HG03558 (cell line): ENCODE data around the gene AKAP13.
A peak's percentile ranks its signal among the peaks of the same experiment; 100 is the strongest.

ENCODE experiments used
- ATAC-seq: cut with Tn5 transposase; IDR thresholded peaks from one replicate; pipeline ENCODE4 v1.9.1; 2021; ENCODE audit warnings: moderate number of reproducible peaks; ENCODE audit not compliant: unreplicated experiment; ENCODE audit errors: extremely low read depth

The AKAP13 gene

DNA sequence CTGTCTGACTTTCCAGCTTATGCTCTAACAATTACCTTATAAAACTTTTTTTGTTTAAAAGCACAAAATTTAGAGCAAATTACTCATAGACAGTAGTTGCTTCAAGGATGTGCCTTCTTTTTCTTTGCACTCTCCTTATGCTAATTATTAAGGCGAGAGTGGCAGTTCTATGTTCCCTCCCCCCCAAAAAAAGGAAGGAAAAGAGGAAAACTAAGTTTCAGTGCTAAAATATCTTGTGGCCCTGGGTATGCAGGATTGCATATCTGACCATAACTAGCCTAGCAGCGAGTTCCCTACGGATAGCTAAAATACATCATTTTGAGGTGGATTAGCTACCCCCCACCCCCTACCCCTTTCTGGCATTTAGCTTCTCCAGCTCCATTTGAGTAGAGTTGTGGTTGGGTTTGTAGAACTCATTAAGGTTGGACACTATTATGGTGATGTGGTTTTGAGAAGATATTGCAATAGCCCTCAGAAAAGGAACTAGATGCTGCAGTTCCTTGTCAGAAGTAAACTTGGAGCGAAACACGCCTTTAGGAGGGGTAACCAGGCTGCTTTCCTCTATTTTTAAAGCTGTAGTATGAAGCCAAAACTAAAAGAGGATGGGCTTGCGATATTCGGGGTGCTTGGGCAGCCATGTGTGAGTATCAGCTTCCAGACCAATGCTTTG lies 174.6 kb downstream of the AKAP13 start:
- no peak for ATAC-seq

DNA sequence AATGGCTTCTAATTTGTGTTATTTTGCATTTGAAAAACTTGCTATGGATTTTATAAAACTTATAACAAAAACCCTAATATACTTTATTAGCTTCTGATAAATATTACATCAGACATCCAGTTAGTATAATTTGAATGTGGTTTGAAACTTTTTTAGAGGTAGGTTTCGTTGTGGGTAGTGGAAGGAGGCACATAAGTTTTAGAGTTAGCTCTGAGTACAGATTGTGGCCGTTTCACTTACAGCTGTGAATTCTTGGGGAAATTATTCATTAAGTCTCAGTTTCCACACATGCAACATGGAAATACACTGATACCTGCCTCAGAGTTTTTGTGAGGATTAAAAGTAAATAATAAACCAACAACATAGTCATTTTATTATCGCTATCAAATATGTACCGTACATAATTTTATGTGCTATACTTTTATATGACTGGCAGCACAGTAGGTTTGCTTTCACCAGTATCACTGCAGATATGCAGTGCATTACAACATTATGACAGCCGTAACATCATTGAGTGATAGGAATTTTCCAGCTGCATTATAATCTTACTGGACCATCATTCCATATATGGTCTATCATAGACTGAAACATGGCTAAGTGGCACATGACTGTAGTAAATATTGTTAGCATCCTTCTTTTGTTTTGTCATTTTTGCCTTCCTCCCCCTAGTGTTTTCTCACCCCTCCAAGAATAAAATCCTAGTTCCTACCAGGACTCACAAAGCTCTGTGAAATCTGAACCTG lies 175.6 kb downstream of the AKAP13 start:
- ATAC-seq, result no peak

DNA sequence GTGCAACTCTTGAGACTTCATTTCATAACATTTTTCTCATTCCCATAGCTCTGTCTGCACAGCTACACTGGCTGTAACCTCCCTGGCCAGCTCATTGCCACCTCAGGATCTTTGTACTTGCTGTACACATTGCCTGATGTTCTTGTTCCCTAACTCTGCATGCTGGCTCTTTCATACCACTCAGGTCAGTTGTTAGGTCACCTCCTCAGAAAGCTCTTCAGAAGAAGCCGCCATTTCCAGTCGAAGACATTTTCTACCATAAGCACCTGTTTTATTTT lies 176.2 kb downstream of the AKAP13 start:
- no peak for ATAC-seq

DNA sequence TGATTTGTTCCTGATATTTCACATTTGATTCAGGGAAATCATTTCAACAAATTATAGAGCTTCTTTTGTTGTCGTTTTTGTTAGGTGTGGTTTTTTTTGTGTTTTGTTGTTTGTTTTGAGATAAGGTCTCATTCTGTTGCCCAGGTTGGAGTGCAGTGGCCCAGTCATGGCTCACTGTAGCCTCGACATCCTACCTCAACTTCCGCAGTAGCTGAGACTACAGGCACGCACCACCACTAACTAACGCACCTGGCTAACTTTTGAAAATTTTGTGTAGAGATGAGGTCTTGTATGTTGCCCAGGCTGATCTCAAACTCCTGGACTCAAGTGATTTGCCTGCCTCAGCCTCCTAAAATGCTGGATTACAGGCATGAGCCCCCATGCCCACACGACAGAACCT lies 177.0 kb downstream of the AKAP13 start:
- no peak for ATAC-seq

DNA sequence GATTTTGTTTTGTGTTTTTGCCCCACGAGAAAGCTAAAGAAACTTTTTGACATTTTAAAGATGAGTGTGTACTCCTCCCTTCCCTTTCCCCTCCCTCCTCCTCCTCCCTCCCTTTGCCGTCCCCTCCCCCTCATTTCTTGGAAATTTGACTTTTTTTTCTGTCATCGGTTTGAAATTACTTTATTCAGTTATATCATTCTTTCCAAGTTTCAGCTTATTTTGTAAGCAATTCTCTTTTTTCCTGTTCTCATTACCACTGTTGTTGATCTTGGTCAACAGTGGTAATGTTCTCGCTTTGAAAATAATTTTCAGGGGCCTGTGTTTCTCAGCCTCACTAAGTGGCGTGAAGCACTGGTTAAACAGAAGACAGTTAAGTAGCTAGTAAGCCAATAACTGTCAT lies 178.4 kb downstream of the AKAP13 start:
- no peak for ATAC-seq

DNA sequence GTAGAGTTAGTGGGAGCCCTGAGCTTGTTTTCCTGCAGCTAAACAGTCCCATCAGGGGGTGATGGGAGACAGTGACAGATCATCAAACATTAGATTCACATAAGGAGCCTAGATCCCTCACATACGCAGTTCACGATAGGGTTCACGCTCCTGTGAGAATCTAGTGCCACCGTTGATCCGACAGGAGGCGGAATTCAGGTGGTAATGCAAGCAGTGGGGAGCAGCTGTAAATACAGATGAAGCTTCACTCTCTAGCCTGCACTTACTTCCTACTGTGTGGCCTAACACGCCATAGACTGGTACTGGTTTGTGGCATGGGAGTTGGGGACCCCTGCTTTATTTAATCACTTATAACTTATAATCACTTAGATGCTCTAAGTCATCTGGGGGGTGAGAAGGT lies 179.1 kb downstream of the AKAP13 start:
- no peak for ATAC-seq

DNA sequence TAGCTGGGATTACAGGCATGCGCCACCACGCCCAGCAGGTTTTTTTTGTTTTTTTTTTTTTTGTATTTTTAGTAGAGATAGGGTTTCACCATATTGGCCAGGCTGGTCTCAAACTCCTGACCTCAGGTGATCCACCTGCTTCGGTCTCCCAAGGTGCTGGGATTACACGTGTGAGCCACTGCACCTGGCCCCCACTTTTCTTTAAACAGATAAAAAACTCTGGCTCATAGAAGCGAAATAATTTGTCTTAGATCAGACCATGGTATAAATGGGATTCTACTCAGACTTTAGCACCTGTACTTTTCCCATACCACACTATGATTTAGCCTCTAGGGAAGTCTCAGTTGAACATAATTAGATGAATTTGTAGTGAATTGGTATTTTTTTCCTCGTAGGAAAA lies 182.4 kb downstream of the AKAP13 start:
- no peak for ATAC-seq

DNA sequence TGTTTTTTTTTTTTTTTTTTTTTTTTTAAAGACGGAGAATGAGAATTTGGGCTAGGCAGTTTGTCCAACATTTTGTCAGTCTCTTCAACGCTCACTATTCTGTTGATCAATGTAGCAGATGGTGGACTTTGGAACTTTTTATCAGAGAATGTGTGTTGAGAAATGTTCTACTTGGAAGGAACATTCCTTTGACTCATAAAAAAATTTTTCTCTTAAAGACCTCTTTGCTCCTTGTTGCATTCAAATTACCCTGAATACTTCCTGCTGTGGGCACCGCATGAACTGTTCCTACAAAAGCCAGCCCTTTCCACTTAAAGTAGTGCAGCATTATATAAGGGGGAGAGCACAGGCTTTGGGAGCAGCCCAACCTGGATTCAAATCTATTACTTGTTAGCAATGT lies 182.9 kb downstream of the AKAP13 start:
- no peak for ATAC-seq

DNA sequence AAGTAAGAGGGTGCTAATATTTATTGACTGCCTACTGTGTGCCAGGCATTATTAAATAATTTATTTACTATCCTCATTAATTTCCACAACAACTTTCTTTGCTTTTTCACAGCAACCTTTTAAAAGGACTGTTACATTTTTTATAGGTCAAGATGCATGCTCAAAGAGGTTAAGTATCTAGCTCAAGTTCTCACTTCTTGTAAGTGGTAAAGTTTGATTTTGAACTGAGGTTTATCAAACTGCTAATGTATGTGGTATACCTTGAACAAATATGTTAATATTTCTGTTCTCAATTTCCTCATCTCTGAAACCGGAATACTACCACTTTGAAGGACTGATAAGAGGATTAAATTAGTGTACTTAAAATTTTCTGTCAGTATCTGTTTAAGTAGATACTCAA lies 183.3 kb downstream of the AKAP13 start:
- no peak for ATAC-seq

DNA sequence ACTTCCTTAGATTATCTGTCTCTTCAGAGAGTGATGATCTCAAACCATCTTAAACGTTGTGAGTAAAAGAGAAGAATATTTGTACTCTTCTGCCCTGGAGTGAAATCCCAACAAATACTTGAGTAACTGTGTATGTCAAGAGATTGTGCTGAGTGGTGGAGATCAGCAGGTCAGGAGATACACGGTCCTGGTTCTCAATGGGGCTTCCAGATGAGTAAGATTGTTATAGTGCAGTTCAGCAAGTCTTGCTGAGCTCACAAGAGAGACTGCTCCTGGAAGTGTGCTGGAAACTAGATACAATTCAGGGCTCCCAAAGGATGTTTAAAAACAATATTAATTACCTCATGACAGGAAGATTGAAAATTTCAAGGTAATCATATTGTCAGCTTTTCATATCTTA lies 184.3 kb downstream of the AKAP13 start:
- ATAC-seq, result no peak

DNA sequence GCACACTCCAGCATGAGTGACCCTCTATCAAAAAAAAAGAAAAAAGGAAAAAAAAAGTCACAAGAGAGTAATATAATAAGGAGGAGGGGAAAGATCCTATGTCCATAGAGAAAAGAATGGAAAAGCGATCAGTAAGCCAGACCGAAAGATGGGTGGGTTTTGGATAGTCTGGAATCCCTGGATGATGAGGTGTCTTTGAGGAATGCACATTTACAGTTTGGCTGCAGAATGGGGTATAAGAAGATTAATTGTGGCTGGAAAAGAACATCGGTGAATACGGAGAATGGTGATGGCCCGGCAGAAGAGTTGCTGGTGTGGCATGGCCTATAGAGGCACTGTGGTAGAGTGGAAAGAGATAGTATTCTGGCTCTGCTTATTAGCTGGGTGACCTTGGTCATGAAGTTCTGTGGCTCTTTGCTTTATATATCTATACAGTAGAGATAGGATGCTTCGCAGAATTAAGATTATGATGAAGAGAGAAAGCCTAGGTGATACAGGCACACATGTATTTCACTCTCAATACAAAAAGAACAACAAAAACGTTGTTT lies 187.9 kb downstream of the AKAP13 start:
- ATAC-seq, result no peak

DNA sequence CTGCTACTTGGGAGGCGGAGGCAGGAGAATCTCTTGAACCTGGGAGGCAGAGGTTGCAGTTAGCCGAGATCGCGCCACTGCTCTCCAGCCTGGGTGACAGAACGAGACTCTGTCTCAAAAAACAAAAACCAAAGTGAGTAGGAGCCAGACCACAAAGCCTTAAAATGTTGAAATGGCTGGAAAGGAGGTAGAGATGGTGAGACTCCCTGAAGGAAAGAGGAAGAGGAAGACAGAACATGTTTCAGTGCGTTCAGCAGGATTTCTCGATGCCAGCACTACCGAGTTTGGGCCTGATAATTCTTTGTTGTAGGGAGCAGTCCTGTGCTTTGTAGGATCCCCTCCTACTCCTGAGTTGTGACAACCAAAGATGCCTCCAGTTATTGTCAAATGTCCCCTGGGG lies 189.9 kb downstream of the AKAP13 start:
- ATAC-seq, result no peak

DNA sequence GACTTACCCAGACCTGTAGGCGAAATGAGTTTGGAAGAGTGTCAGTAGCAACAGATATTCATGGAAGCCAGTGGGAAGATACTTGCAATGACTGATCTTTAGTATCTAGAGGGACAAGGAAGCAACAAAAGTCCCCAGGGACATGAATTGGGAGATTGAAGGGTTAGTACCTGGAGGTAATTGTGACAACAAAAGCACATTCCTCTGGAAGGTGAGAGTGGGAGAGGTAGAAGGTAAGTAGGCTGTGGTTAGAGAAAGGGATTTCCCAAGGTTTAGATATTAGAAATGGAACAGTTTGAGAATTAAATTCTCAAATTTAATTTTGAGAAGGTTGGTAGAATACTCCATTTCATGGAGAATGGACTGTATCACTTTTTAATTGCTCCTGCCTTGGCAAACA lies 191.4 kb downstream of the AKAP13 start:
- ATAC-seq, result no peak

DNA sequence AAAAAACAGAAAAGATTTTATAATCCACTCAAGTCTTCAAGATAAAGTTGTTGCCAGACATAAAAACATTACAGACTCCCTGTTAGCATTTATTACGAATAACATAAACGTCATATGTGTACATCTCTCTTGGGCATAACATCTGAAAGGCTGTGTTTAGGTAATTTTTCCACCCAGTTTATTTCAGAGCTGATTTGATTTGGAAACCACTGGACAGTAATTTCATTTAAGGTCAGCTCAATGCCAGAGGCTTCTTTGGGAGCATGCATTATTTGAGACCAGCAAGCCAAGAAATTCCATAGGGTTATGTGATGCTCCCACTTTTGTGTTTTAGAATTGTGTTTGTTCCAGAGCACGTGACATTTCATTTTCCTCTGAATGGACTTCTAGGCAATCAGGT lies 196.0 kb downstream of the AKAP13 start:
- ATAC-seq, result no peak

DNA sequence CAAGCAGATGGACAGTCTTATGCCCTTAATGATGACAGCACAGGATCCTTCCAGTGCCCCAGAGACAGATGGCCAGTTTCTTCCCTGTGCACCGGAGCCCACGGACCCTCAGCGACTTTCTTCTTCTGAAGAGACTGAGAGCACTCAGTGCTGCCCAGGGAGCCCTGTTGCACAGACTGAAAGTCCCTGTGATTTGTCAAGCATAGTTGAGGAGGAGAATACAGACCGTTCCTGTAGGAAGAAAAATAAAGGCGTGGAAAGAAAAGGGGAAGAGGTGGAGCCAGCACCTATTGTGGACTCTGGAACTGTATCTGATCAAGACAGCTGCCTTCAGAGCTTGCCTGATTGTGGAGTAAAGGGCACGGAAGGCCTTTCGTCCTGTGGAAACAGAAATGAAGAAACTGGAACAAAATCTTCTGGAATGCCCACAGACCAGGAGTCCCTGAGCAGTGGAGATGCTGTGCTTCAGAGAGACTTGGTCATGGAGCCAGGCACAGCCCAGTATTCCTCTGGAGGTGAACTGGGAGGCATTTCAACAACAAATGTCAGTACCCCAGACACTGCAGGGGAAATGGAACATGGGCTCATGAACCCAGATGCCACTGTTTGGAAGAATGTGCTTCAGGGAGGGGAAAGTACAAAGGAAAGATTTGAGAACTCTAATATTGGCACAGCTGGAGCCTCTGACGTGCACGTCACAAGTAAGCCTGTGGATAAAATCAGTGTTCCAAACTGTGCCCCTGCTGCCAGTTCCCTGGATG lies 198.7 kb downstream of the AKAP13 start:
- no peak for ATAC-seq

DNA sequence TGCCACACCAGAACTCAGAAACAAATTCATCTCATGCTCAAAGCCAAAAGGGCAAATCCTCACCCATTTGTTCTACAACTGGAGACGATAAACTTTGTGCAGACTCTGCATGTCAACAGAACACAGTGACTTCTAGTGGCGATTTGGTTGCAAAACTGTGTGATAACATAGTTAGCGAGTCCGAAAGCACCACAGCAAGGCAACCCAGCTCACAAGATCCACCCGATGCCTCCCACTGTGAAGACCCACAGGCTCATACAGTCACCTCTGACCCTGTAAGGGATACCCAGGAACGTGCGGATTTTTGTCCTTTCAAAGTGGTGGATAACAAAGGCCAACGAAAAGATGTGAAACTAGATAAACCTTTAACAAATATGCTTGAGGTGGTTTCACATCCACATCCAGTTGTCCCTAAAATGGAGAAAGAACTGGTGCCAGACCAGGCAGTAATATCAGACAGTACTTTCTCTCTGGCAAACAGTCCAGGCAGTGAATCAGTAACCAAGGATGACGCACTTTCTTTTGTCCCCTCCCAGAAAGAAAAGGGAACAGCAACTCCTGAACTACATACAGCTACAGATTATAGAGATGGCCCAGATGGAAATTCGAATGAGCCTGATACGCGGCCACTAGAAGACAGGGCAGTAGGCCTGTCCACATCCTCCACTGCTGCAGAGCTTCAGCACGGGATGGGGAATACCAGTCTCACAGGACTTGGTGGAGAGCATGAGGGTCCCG lies 199.7 kb downstream of the AKAP13 start:
- no peak for ATAC-seq

DNA sequence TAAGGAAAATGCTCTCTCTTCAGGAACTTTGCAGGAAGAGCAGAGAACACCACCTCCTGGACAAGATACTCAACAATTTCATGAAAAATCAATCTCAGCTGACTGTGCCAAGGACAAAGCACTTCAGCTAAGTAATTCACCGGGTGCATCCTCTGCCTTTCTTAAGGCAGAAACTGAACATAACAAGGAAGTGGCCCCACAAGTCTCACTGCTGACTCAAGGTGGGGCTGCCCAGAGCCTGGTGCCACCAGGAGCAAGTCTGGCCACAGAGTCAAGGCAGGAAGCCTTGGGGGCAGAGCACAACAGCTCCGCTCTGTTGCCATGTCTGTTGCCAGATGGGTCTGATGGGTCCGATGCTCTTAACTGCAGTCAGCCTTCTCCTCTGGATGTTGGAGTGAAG lies 200.5 kb downstream of the AKAP13 start:
- no peak for ATAC-seq

DNA sequence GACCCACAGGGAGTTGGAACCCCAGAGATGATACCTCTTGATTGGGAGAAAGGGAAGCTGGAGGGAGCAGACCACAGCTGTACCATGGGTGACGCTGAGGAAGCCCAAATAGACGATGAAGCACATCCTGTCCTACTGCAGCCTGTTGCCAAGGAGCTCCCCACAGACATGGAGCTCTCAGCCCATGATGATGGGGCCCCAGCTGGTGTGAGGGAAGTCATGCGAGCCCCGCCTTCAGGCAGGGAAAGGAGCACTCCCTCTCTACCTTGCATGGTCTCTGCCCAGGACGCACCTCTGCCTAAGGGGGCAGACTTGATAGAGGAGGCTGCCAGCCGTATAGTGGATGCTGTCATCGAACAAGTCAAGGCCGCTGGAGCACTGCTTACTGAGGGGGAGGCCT lies 201.1 kb downstream of the AKAP13 start:
- ATAC-seq, result no peak

DNA sequence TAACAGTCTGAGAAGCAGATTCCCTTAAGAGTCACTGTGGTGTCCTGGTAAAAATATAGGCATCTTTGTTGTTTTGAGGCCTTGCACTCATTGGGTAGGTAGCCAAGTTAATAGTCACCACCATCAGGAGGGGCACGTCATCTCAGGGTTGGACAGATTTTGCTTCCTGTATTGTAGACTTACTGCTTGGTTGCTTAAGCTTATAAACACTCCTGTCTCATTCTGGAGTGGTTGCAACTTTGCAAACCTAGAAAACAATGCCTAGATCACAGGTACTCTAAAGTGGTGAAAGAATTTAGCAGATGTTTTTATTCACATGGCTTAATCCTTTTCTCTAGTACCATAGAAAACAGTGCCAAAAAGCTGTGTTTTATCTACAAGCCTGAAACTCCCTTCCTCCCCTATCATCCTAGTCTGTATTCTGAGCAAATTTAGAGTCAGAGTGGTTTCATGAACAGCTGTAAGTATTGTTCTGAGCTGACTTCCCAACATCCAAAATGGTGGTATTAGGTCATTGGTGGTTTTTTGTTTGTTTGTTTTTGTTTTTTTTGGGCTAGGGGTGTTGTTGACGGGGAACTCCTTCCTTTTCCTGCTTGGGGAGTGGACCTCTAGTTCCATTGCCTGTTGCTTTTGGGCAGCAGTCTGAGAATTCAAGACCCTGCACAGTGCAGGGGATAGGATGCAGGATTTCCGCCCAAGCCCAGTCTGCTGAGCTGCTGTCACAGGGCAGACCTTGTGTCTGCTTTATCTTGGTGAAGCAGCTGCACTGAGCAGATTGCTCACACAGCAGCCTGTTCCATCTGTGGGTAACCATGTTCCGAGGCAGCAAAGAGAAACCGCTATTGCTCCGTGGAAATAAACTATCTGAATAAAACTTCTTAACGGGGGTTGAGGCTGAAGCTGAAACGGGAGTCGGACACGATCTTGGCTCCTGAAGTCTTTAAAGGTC lies 202.0 kb downstream of the AKAP13 start:
- peak; percentile 22 for ATAC-seq

DNA sequence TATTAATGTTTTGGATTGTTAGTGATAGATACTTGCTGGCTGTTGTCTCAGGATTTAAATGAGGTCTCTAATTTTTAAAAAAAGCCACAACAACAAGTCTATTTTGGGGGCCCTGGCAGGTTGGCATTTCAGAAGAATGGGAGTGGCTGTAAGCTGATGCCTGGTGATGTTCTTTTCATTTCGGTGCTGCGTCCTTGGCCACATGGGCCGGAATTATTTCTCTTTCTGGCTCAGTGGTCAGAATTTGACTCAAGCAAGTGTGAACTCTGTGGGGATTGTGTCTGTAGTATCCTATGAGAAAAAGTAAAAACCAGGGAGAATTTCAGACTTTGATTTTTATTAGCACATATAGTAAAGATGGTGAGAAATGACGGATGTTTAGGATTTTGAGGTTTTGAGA lies 203.0 kb downstream of the AKAP13 start:
- no peak for ATAC-seq
